Hepatocyte (in vitro differentiated cells): ENCODE results near the gene HSPH1. TPM values are rescaled to one million over a fixed set of nuclear protein-coding genes. Genes with fewer than 3 reads are reported as not detected.

Experiments
- DNase-seq: peaks from one replicate; pipeline ENCODE4 v3.0.0-alpha.2; 2016; ENCODE audit warnings: low spot score
- H2AFZ ChIP-seq: fragments of 200-600 bp; sonication (generic); 2 replicates; pipeline ENCODE4 v1.6.0; 2016; ENCODE audit warnings: antibody characterized with exemption, mild to moderate bottlenecking
- H3K27ac ChIP-seq: fragments of 200-600 bp; sonication (generic); 2 replicates; pipeline ENCODE4 v1.5.1; 2016; ENCODE audit warnings: mild to moderate bottlenecking
- H3K27me3 ChIP-seq: fragments of 200-600 bp; sonication (generic); 2 replicates; pipeline ENCODE4 v1.6.1; 2016
- H3K36me3 ChIP-seq: fragments of 200-600 bp; sonication (generic); replicated peaks from 2 replicates; pipeline ENCODE4 v1.5.1; 2016; ENCODE audit warnings: low read depth; ENCODE audit not compliant: insufficient read depth
- H3K4me1 ChIP-seq: fragments of 200-600 bp; sonication (generic); 2 replicates; pipeline ENCODE4 v1.5.1; 2016; ENCODE audit warnings: mild to moderate bottlenecking, moderate library complexity; ENCODE audit not compliant: insufficient read depth
- H3K4me2 ChIP-seq: fragments of 200-600 bp; sonication (generic); 2 replicates; pipeline ENCODE4 v1.6.0; 2016
- H3K4me3 ChIP-seq: fragments of 200-600 bp; sonication (generic); 2 replicates; pipeline ENCODE4 v1.5.1; 2016; ENCODE audit warnings: mild to moderate bottlenecking
- H3K79me2 ChIP-seq: fragments of 200-600 bp; sonication (generic); 2 replicates; pipeline ENCODE4 v1.6.0; 2017; ENCODE audit warnings: mild to moderate bottlenecking
- H3K9me2 ChIP-seq: fragments of 200-600 bp; sonication (generic); replicated peaks from 2 replicates; pipeline ENCODE4 v1.6.0; 2017; ENCODE audit warnings: mild to moderate bottlenecking; ENCODE audit not compliant: insufficient read depth
- H3K9me3 ChIP-seq: fragments of 200-600 bp; sonication (generic); 2 replicates; pipeline ENCODE4 v1.5.1; 2016; ENCODE audit warnings: low read depth, mild to moderate bottlenecking
- H4K20me1 ChIP-seq: fragments of 200-600 bp; sonication (generic); 2 replicates; pipeline ENCODE4 v1.6.0; 2016; ENCODE audit warnings: mild to moderate bottlenecking; ENCODE audit not compliant: insufficient read depth, poor library complexity, severe bottlenecking
- CTCF ChIP-seq: fragments of 200-600 bp; sonication (generic); IDR thresholded peaks from 2 replicates; pipeline ENCODE4 v1.5.1; 2016; ENCODE audit warnings: antibody characterized with exemption, mild to moderate bottlenecking; ENCODE audit not compliant: poor library complexity
- EZH2 ChIP-seq: fragments of 200-600 bp; sonication (generic); IDR thresholded peaks from 2 replicates; pipeline ENCODE4 v1.6.1; 2016; ENCODE audit warnings: antibody characterized with exemption, mild to moderate bottlenecking, borderline replicate concordance
- EZH2phosphoT487 ChIP-seq: fragments of 200-600 bp; sonication (generic); IDR thresholded peaks from one replicate; pipeline ENCODE4 v1.6.1; 2018; ENCODE audit warnings: antibody characterized with exemption, mild to moderate bottlenecking, low read depth, moderate library complexity; ENCODE audit not compliant: unreplicated experiment, severe bottlenecking
- WGBS: methylation state at CpG from one replicate; pipeline ENCODE4 v1.1.6; 2016; ENCODE audit warnings: low lambda C conversion rate; ENCODE audit errors: missing lambda C conversion rate; 5-methylcytosine and 5-hydroxymethylcytosine counted together
- polyA plus RNA-seq: library from polyadenylated mRNA; unstranded; fragments of >200 nt; fragmentation: Nextera tagmentation; extraction: Ambion mirVana; gene quantifications from 2 replicates; pipeline ENCODE4 v1.2.1, GENCODE V29; 2016
- total RNA-seq: library from RNA; depleted of rRNA; stranded (reverse); fragments of >200 nt; gene quantifications from 2 replicates; pipeline ENCODE4 v1.2.3, GENCODE V29; 2014

The HSPH1 gene
- total and polyA plus RNA-seq, 2 experiments from 2014 or later, result 64.1 to 74.2 TPM

- no peaks in the 10 kb centered on the region for H3K36me3 ChIP-seq
- H3K4me2 ChIP-seq, result no peak overlapping the region
- H3K27ac ChIP-seq, result no peak overlapping the region
- no peaks in the 10 kb centered on the region for H3K4me1 ChIP-seq
- no peak overlapping the region for H2AFZ ChIP-seq
- DNase-seq, result no peak
- no peak overlapping the region for H3K4me3 ChIP-seq
- H3K27me3 ChIP-seq, result no peaks in the 10 kb centered on the region
- WGBS, result 98% methylated on average over 4 of the region's 4 CpGs
- no peaks in the 10 kb centered on the region for H3K9me2 ChIP-seq
- TF ChIP-seq EZH2 (no peak), CTCF (no peak), EZH2phosphoT487 (no peak)
- H3K9me3 ChIP-seq, result no peaks in the 10 kb centered on the region
- no peaks in the 10 kb centered on the region for H4K20me1 ChIP-seq
- H3K79me2 ChIP-seq, result peaks cover 11% of the 10 kb centered on the region
Measured at GRCh38 chr13:31145417-31145816, 16.3 kb downstream of the HSPH1 start.

GRCh38 chr13:31138515-31138914 is 23.2 kb downstream of the HSPH1 start:
- 97% methylated on average over 3 of the region's 3 CpGs for WGBS
- no peak for TF ChIP-seq EZH2
- TF ChIP-seq CTCF, result no peak
- no peak for TF ChIP-seq EZH2phosphoT487
- Histone ChIP-seq H3K4me3 (no peak overlapping the region), H3K27ac (no peak overlapping the region), H3K9me2 (no peaks in the 10 kb centered on the region), H3K4me2 (no peak overlapping the region), H4K20me1 (no peaks in the 10 kb centered on the region), H3K4me1 (no peaks in the 10 kb centered on the region), H3K27me3 (no peaks in the 10 kb centered on the region), H3K79me2 (peaks cover 6% of the 10 kb centered on the region), H3K36me3 (no peaks in the 10 kb centered on the region), H2AFZ (no peak overlapping the region), H3K9me3 (no peaks in the 10 kb centered on the region)
- no peak for DNase-seq

GRCh38 chr13:31136724-31137123 is 25.0 kb downstream of the HSPH1 start:
- no peaks in the 10 kb centered on the region for H3K27me3 ChIP-seq
- no peak for TF ChIP-seq CTCF
- TF ChIP-seq EZH2phosphoT487, result no peak
- no peak for TF ChIP-seq EZH2
- H3K9me3 ChIP-seq, result no peaks in the 10 kb centered on the region
- H3K4me2 ChIP-seq, result no peak overlapping the region
- H4K20me1 ChIP-seq, result no peaks in the 10 kb centered on the region
- no peaks in the 10 kb centered on the region for H3K9me2 ChIP-seq
- H3K36me3 ChIP-seq, result no peaks in the 10 kb centered on the region
- H3K79me2 ChIP-seq, result no peaks in the 10 kb centered on the region
- no peak overlapping the region for H2AFZ ChIP-seq
- H3K4me1 ChIP-seq, result no peaks in the 10 kb centered on the region
- H3K27ac ChIP-seq, result no peak overlapping the region
- no peak for DNase-seq
- H3K4me3 ChIP-seq, result no peak overlapping the region

GRCh38 chr13:31134039-31134711 is 27.5 kb downstream of the HSPH1 start:
- Histone ChIP-seq H3K27ac (no peak overlapping the region), H3K27me3 (no peaks in the 10 kb centered on the region), H3K79me2 (no peaks in the 10 kb centered on the region), H3K4me2 (no peak overlapping the region), H2AFZ (no peak overlapping the region), H4K20me1 (no peaks in the 10 kb centered on the region), H3K4me1 (no peaks in the 10 kb centered on the region), H3K9me3 (no peaks in the 10 kb centered on the region), H3K4me3 (no peak overlapping the region), H3K36me3 (no peaks in the 10 kb centered on the region), H3K9me2 (no peaks in the 10 kb centered on the region)
- WGBS, result 93% methylated on average over 3 of the region's 3 CpGs
- TF ChIP-seq CTCF (no peak), EZH2 (no peak), EZH2phosphoT487 (no peak)
- DNase-seq, result no peak
